NCI-H128 (cell line): ENCODE measurements around the gene PDE4D.
A peak's percentile ranks its signal among the peaks of the same experiment; 100 is the strongest.

Source experiments
- DNase-seq: peaks from one replicate; lab custom pipeline; 2025; ENCODE audit not compliant: unreplicated experiment; lab: John Stamatoyannopoulos, UW

The PDE4D gene

DNA sequence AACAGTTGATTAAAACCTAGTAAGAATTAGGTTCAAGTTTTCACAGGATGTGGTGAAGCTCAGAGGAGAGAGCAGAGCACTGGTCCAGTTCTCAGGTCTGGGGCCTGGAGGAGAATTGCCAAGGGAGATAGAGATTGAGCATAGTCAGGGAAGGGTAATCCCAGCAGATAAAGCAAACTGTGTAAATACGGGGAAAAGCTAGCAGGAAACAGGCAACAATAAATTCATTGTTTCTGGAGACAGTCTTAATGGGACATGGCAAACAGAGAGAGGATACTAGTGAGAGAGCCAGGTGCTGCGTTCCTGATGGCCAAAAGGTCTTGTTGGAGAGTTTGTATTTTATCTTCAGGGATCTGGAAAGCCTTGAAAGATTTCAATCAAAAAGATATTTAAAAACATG is 333.0 kb downstream of the PDE4D start:
- no peak for DNase-seq

DNA sequence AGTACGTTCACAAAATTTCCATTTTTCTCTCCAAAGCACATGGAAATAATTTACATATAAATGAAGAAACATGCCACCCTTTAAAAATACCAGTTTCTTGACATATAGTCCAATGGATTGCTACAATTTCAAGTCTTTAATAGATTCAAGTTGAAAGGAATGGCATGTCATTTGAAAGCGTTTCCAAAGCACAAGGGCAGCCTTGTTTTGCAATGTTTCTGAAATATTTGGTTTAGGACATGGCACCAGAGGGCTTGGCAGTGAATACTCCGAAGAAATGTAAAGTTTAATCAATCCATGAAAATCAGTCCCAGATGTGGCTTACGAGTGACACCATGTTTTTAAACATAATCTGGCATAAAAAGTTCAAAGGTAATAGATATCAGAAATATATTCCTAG is 333.7 kb downstream of the PDE4D start:
- no peak for DNase-seq

DNA sequence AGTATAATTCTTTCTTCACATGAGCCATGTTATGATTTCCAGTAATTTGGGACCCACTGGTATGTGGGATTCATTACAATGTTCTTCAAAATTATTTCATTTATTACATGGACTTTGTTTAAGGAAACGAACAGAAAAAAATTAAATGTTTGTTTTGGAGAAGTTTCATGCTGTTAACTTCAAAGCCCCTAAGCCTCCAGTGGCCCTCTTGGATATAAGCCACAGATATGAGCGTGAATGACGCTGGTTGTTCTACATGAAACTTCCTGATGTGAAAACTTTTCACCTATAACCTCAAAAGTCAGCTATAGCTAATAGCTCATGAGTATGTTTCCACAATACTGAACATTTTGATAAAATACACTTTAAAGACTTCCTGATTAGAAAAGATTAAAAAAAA is 334.2 kb downstream of the PDE4D start:
- no peak for DNase-seq

DNA sequence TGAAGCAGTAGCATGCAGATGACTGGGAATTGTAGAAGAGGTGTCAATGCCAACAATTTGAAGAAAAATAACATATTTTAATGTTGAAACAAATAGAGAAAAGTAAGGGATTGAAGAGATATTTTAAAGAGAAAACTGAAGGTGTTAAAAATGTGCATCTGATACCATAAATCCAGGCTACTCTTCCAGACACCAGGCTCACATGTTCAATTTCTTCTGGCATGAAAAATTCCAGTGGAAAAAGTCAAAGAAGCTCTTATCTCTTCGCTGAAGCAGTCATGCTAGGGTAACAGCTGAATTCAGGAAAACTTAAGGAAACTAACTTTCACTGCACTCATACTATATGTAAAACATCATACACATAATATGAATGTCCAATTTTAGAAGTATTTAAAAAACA is 335.0 kb downstream of the PDE4D start:
- no peak for DNase-seq

DNA sequence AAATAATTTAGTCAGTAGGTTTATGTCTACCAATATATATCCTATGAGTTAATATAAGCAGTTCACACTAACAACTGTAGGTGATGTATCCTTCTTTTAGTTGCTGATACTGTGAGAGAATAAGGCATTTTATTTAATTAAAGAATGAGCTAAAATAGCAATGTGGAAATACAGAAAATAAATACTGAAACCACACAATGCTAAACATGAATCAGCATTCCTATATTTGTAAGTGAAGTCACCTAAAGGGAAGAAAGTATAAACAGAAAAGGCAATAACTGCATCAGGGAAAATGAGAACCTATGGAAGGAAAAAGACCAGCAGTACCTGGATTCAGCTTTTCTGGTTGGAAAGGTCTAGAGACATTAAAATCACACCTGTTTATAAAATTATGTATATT is 336.0 kb downstream of the PDE4D start:
- DNase-seq: no peak

DNA sequence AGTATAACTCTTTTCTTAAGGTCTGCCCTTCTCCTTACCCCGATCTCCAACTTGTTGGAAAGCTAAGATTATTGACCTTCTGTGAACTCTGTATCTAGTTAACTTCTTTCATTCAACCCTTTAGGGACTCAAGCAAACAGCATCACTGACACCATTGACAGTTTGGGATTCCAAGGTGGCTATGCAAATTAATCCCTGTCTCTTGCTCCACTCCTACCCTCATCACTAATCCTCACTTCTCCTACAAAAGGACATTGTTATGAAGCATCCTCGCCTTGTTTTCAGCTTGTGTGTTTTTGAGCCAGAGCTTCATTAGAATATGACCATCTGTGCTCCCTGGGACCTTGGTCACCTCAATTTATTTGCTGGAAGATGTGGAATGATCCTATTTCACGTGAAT is 337.9 kb downstream of the PDE4D start:
- no peak for DNase-seq

DNA sequence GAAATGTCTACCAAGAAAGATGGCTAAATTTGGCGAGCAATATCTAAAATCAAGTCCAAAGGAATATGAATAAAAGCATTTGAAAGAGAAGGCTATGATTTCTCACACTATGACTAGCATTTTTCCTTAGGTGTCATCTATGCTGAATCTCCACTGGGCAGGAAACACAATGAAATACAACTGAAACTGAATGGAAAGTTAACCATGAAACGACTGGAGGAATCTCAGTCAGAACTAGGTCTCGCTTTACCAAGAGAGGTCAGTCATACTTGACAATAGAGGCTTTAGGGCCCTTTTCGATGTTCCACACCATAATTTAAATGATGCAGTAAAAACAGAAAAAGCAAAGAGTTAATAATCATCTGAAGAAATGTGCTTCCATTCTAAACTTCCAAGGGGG is 339.0 kb downstream of the PDE4D start:
- no peak for DNase-seq

DNA sequence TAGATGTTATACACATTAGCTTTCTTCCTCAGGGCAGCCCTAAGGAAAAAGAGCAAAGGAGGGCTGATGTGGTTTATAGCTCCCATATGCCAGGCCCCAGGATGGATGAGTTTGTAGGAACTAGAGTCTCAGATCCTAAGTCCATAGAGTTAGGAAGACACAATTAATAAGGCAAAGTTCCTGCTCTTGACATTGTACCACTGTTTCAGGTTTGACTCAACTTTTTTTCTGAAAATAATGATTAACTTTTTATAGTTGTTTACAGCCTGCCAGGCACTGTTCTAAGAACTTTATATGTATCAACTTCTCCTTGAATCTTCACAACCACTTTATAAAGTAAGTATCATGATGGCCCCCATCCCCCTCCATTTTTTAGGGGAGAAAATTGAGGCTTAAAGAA is 339.5 kb downstream of the PDE4D start:
- no peak for DNase-seq

DNA sequence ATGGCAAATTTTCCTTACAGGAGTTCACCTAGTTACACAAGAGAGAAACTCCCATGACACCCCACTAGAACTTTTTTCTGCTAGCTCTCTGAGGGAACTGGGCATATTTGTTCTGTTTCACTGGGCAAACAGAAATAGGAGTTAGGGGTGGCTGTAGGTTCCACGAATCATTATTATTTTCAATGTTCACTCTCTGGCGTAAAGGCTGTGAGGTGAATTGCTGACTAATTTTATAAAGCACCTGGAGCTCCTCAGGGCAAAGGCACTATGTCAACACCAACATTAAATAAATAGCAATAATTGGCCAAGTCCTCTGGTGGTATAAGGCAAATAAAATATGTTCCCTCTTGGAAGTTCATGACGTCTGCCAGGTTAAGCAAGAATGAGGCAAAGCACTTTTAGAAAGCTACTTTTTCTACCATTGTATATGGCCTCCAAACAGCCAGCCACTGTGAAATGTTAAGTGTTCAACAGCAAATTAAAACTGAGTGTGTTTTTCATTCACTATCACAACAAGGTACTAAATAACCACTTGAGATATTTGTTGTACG is 344.6 kb downstream of the PDE4D start:
- peak; percentile 6 for DNase-seq

DNA sequence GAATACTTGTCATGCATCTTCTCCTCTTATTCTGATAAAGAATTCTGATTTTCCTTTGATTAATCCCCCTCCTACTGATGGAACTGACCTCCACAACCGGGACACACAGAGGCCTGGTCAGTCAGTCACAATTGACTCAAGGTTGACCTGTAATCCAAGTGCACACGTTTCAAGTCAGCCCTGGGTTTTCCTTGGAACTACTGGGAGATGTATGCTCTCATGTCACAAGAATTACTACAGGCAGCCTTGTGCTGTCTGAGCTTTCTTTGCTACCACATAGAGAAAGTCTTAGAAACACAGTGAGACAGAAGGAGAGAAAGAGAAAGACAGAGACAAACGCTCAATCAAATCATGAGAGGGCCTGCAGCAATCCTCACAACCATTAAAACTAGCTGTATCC is 345.8 kb downstream of the PDE4D start:
- DNase-seq: no peak

DNA sequence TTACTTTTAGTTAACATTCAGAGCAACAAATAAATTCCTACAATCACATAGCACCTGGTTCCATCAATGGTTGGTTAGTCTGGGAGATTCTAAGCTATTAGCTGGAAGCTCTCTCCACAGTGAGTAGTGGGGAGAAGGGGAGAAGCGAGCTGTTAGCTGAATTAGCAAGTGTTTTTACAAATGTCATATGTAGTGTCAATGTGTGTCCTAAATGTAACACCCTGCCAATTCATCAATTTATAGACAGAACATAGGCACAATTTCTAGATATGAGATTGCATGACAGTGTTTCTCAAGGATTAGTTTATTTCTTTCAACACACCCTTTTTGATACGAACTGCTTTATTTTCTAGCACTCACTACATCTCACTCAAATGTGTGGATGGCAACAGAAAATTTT is 349.0 kb downstream of the PDE4D start:
- DNase-seq: no peak

DNA sequence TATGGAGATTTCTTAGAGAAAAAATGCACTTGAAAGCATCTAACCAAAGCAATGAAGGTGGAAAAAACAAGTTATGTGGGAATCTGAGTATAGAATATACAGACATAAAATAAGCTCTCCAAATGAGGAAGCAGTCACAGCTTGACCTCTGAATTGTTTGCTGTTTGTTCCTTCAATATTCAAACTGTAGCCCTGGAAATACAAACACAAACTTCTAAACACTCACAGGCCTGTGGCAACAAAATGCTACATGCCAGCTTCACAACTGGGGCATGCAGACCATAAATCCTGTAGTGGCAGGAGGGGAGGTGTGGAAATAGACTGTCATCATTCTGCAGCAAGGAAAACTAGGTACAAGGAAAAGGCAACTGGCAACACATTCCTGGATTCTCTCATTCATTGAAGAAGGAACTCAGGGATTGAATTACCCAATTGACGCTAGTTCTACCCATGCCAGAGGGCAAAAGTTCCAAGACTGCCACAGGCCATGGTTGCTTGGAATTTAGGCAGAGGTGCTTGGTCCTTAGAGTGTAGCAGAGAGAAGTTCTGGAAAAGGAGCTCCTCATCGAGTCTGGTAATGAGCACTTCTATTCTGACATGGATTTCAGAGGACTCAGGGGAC is 349.6 kb downstream of the PDE4D start:
- no peak for DNase-seq

DNA sequence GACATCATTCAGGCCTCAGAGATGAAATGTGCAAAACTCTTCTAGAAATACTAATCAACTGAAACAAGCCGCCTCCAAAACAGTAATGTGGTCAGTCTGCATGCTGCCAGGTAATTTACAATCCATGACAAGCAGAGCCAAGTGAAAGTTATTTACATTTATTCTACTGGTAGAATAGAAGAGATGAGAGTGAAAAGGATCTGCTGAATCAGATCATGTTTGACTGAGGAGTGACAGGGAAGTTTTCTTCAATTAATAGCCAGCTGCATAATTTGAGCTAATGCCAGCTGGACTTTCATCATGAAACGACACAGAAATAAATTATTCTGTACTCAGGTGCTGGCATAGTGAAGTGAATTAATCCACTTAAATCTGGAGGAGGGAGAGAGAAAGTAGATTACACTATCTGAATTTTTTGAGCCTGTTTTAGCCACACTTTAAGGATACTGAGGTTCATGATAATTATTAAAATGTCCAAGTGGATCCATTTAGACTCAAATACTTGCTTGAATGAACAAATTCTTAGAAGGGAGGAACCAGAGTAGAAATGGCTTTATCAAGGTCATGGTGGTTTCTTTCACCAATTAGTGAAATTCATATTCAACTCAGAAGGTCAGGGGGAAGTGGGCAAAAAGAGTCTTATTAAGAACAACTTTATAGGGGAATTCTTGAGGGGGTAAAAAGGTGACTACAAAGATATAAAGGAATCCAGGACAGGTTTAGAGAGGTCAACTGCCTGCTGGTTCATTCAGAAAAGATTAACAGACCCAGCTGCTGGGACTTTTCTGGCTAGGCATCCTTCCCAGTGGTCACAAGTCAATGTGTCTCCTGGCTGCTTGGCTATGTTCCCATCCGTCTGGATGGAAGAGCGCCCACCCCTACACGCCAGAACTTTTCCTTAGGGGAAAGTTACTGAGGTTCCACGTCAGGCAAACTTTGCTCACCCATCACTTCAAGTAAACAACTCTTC is 350.4 kb downstream of the PDE4D start:
- no peak for DNase-seq

DNA sequence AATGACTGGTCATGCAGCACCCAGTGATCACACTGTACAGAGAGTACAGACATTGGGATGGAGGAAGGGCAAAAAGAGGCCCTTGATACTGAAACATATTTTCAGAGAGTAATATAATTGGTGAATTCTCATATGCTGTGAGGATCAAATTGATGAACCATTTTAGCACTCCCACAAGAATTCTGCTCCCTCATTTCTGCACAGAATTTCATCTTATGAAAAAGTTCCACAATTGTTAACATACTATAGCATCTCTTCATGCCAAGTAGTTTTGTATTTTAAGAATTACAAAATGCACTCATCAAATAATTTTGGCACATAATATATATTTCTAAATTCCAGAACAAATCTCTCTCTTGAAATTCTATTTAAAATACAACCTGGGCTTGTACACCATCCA is 351.2 kb downstream of the PDE4D start:
- DNase-seq: no peak

DNA sequence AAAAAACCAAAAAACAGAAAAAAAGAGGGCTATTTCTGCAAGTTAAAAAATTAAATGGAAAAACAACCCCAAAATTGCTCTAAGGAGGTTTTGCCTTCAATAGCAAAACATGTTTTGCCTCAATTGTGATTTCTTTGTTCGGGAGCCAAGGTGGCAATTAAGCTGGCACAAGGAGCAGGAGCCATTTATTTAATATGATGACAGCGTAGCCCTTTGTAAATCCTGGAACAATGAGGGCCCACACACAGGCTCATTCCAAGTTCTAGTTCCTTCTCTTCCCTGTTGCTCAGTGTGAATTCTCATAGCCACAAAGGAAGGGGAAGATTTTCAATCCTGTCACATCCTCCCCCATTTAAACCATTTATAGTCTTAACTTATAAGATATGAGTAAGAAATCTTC is 353.2 kb downstream of the PDE4D start:
- no peak for DNase-seq

DNA sequence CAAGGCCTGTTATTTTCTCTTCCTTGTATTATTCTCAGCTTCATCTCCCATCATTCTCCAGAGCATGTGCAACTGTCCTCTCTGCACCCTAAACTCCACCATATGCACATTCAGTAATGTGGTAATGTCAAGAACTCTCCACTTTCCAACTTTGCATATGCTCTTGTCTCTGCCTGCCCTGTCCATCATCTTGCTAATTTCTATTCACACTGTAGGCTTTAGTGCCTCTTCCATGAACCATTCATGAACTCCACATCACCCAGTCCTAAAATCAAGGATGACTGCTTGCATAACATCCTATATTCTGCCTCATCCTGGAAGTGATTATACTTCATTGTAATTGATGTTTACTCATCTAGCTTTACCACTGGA is 354.8 kb downstream of the PDE4D start:
- no peak for DNase-seq

DNA sequence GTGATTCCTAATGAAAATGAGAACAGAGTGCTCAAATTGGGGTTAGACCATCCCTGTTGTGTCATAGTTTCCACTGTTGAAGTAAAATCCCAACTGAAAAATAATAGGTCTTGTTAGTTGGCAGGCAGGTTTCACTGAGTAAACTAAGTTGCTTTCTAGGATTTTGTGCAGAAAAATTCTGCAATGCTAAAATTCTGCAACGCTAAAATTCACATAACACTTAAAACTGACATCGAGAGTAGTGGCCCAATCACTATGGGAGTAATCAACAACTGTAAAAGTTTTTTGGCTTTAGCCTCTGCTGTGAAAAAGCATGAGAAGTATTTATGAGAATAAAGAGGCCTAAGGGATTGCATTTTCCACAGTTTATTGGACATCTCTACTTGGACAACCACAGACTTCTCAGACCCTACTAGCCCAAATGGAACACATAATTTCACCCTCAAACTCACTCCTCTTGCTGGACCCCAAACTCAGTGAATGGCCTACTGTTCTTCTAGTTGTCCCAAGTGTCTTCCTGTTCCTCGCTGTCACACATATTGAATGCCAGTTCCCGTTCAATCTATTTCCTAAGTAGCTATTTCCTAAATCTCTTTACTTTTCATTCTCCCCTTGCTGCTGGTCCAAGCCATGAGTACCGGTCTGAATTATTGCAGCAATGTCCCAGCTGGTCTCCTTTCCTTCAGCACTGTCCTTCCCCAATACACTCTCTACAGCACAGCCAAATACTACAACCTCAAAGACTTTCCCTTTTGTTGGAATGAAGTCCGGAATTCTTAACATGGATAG is 355.4 kb downstream of the PDE4D start:
- DNase-seq: no peak

DNA sequence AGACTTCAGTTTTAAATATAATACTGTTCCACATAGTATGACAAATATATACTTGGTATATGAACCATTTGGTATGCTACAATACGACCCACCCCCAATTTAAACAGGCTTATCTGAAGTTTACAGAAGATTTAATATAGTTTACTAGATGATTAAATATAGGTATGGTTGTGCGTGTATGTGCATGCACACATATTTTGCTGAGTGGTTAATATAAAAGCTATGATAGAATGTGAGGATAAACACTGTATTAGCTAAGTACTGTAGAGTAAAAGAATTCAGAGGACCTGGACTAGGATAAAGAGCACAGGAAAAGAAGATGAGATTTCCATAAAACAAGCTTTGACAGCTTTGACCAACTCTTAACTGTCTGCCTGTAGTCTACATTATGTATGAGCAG is 356.7 kb downstream of the PDE4D start:
- no peak for DNase-seq

DNA sequence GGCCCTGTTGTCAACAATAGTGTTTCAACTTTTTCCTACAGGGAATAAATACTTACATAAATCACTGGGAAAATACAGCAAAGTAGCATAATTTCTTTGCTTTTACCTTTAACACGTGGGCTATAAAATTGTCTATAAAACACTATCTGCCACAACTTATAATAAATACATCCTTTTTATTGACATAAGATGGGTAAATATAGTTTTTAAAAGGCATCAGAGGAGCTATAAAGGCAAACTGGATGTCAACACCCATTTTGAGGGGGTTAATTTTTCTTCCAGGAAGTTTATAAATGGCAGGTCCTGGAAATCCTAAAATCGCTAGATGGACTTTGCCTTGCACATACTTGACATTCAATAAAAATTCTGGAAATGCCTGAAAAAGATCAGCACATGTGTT is 358.0 kb downstream of the PDE4D start:
- DNase-seq: no peak

DNA sequence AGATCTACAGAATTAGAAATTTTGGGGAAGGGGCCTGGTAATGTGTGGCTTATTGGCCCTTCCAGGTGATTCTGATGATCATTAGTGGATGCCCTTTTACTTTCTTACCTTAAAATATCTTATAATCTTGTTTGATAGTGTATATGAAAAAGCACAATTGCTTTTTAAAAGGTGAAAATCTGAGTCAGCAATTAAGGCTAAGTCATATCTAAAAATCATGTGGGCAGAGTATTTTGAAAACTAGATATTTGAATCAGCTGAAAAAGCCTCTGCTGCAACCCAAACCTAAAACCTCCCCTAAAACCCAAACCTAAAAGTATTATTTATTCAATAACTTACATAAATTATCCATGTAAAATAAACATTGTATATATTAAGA is 359.8 kb downstream of the PDE4D start:
- no peak for DNase-seq

DNA sequence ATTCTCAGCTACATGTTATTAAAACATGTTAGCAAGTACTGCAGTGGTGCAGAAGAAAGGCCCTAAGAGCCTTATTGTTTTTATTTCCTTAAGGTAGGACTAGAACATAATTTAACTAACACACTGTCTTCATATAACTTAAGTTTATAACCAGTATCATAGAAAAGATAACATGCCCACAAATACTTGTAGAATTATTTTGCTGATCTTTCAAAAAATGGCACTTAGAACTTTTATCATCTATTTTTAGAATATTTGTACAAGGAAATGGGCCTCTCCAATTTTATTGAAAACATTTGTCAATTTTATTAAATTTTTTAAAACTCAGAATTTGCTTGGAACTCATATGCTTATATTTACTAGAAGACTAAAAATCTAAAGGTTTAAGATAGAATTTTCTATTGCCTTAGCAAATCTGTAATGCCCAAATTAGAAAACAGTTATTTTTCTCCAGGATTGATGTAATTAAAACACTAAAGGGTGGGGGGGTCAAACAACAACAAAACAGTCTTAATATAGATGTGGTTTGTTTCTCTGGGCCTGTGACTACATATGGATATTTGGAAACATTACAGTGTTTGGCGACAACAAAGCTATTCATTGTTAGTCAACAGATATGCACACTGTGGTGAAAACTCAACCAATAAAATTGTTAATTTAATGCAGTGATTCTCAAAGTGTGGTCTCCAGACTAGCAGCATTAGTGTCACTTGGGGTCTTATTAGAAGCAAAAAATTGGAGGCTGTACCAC is 360.4 kb downstream of the PDE4D start:
- no peak for DNase-seq
